Measurements from ENCODE around the gene MORN3. TPM values are rescaled to one million over a fixed set of nuclear protein-coding genes. Genes with fewer than 3 reads are reported as not detected.
A peak's percentile ranks its signal among the peaks of the same experiment; 100 is the strongest.

The MORN3 gene
- total and polyA plus RNA-seq, 3 donors from 2014 or later, result 8.3 to 85.9 (median 46.1) TPM

GRCh38 chr12:121626853-121627640 lies 42.4 kb downstream of the MORN3 start:
- no peaks in the 10 kb centered on the region for H3K36me3 ChIP-seq (ENCODE audit: low read depth, missing control alignments)
- H3K27me3 ChIP-seq, result no peaks in the 10 kb centered on the region
- peaks cover 51% of the 10 kb centered on the region for H3K4me1 ChIP-seq
- H3K4me3 ChIP-seq, result peak overlapping the region; percentile 66 to 69
- H3K27ac ChIP-seq, result peak overlapping the region; percentile 80 to 93
- TF ChIP-seq, protein P1, sequence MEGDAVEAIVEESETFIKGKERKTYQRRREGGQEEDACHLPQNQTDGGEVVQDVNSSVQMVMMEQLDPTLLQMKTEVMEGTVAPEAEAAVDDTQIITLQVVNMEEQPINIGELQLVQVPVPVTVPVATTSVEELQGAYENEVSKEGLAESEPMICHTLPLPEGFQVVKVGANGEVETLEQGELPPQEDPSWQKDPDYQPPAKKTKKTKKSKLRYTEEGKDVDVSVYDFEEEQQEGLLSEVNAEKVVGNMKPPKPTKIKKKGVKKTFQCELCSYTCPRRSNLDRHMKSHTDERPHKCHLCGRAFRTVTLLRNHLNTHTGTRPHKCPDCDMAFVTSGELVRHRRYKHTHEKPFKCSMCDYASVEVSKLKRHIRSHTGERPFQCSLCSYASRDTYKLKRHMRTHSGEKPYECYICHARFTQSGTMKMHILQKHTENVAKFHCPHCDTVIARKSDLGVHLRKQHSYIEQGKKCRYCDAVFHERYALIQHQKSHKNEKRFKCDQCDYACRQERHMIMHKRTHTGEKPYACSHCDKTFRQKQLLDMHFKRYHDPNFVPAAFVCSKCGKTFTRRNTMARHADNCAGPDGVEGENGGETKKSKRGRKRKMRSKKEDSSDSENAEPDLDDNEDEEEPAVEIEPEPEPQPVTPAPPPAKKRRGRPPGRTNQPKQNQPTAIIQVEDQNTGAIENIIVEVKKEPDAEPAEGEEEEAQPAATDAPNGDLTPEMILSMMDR (IDR thresholded peaks at IDR 0.05), result no peak
- no peak for TF ChIP-seq POLR2A (IDR thresholded peaks at IDR 0.05)
- intact Hi-C loops (cut with DNase I; ENCODE audit: low total_unique reads), result no loop called here
- 1% methylated on average over 23 to 35 of the region's 53 CpGs for WGBS, 2 donors
- DNase-seq, result peak; percentile 62
- no peaks in the 10 kb centered on the region for H3K9me3 ChIP-seq

DNA sequence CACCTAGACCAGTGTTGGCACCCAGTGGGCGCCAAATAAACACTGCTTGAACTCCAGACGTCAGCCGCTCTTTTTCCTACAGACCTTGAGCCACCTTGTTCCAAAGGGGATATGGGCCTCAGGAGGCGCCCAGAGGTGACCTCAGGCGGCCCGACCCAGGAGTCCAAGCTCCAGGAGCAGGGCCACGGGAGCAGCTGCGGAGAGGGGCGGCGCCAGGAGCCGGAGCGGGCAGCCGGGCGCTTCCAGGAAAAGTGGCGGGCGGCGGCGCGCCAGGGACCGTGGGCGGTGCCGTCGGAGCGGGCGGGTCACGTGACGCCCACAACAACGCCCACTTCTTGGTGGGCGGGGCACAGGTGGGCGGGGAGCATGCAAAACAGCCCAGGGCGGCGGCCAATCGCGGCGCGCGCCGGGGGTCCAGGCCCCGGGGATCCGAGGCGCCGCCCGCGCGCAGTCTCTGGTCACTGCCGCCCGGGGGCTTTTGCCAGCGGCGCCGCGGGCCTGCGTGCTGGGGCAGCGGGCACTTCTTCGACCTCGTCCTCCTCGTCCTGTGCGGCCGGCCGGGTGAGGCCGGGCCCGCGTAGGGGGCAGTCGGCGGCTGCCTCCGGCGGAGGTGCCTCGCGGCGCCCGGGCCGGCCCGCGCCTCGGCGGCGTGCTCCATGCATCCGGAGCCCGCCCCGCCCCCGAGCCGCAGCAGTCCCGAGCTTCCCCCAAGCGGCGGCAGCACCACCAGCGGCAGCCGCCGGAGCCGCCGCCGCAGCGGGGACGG lies 43.2 kb downstream of the MORN3 start, which contains the start of gene ORAI1:
Gene ORAI1 (plus strand): TSS at position 444 of the 766 bp plus-strand sequence.
- DNase-seq, result peak; percentile 99
- Histone ChIP-seq H3K27me3 (no peaks in the 10 kb centered on the region), H3K27ac (peak within 1 kb of the TSS; percentile 90 to 93), H3K4me1 (peaks cover 43% of the 10 kb centered on the region), H3K4me3 (peak within 1 kb of the TSS; percentile 66 to 69), H3K36me3 (ENCODE audit: low read depth, missing control alignments) (no peaks in the 10 kb centered on the region), H3K9me3 (no peaks in the 10 kb centered on the region)
- 0 to 2% methylated on average over 1 to 25 of the region's 92 CpGs for WGBS, 2 donors
- TF ChIP-seq, protein P1 (IDR thresholded peaks at IDR 0.05), result peak in 2 of 3 experiments; percentile 10 to 26
- peak; percentile 82 for TF ChIP-seq POLR2A (IDR thresholded peaks at IDR 0.05)
- intact Hi-C loops (cut with DNase I; ENCODE audit: low total_unique reads), result no loop called here

- no peak for TF ChIP-seq POLR2A (IDR thresholded peaks at IDR 0.05)
- TF ChIP-seq, protein P1 (IDR thresholded peaks at IDR 0.05), result no peak
- no peak overlapping the region for H3K27ac ChIP-seq
- no peak for DNase-seq
- no peaks in the 10 kb centered on the region for H3K36me3 ChIP-seq (ENCODE audit: low read depth, missing control alignments)
- no peaks in the 10 kb centered on the region for H3K9me3 ChIP-seq
- H3K4me1 ChIP-seq, result peaks cover 6% of the 10 kb centered on the region
- WGBS, 2 donors, result 81 to 86% methylated on average over 8 of the region's 8 CpGs
- no peak overlapping the region for H3K4me3 ChIP-seq
- H3K27me3 ChIP-seq, result no peaks in the 10 kb centered on the region
- intact Hi-C loops (cut with DNase I; ENCODE audit: low total_unique reads), result no loop called here
These were observed 49.0 kb downstream of the MORN3 start for GRCh38 chr12:121620333-121620891.

- DNase-seq, result no peak
- no peaks in the 10 kb centered on the region for H3K27me3 ChIP-seq
- no peaks in the 10 kb centered on the region for H3K9me3 ChIP-seq
- no peak overlapping the region for H3K27ac ChIP-seq
- intact Hi-C loops (cut with DNase I; ENCODE audit: low total_unique reads), result no loop called here
- no peaks in the 10 kb centered on the region for H3K36me3 ChIP-seq (ENCODE audit: low read depth, missing control alignments)
- TF ChIP-seq POLR2A (IDR thresholded peaks at IDR 0.05), result no peak
- TF ChIP-seq, protein P1 (IDR thresholded peaks at IDR 0.05), result no peak
- no peak overlapping the region for H3K4me3 ChIP-seq
- no peaks in the 10 kb centered on the region for H3K4me1 ChIP-seq
- WGBS, 2 donors, result 88 to 90% methylated on average over 5 of the region's 5 CpGs
These were observed 50.7 kb downstream of the MORN3 start for GRCh38 chr12:121618659-121619233.

All from testis (tissue), 3 donors.